HL-60 (cell line): ENCODE data around the gene CENPX.
A peak's percentile ranks its signal among the peaks of the same experiment; 100 is the strongest.
"Not testable (repeated sequence)": the region's sequence is repeated elsewhere in the genome, so short reads cannot be mapped to it uniquely, and the experiment has no call there.

Source experiments
- DNase-seq, 2 experiments: peaks; one replicate each; pipeline ENCODE4 v3.0.0-alpha.2; 2010 to 2020; ENCODE audit warnings: low read depth in 1 of 2, low spot score in 1 of 2
- H3K27ac ChIP-seq: fragments of 250-450 bp; sonication (Bioruptor Pico); replicated peaks from 2 replicates; pipeline ENCODE4 v1.5.1; 2020; ENCODE audit warnings: mild to moderate bottlenecking, moderate library complexity
- H3K27me3 ChIP-seq: fragments of 250-450 bp; sonication (Bioruptor Pico); 2 replicates; pipeline ENCODE4 v1.5.1; 2021; ENCODE audit warnings: mild to moderate bottlenecking, moderate library complexity; ENCODE audit not compliant: insufficient read depth, poor library complexity, severe bottlenecking
- H3K4me3 ChIP-seq: replicated peaks from 2 replicates; pipeline ENCODE4 v1.5.1; 2011; ENCODE audit warnings: mild to moderate bottlenecking, control low read depth, low read length; ENCODE audit not compliant: insufficient read depth
- CTCF ChIP-seq: IDR thresholded peaks from one replicate; pipeline ENCODE4 v1.5.1; 2011; ENCODE audit warnings: low read length, control low read depth, inconsistent platforms; ENCODE audit not compliant: insufficient read depth
- GABPA ChIP-seq: IDR thresholded peaks from 2 replicates; pipeline ENCODE4 v1.6.1; 2012; ENCODE audit warnings: low read depth
- POLR2AphosphoS5 ChIP-seq: IDR thresholded peaks from 2 replicates; pipeline ENCODE4 v1.6.1; 2012; ENCODE audit warnings: low read depth
- REST ChIP-seq: IDR thresholded peaks from 2 replicates; pipeline ENCODE4 v1.6.1; 2012; ENCODE audit warnings: low read depth; ENCODE audit not compliant: insufficient replicate concordance
- SPI1 ChIP-seq: IDR thresholded peaks from 2 replicates; pipeline ENCODE4 v1.6.1; 2012; ENCODE audit warnings: low read depth, mild to moderate bottlenecking, borderline replicate concordance

Gene CENPX

GRCh38 chr17:82041144-82041814 lies 18.6 kb upstream of the CENPX start:
- no peak overlapping the region for H3K4me3 ChIP-seq
- H3K27ac ChIP-seq, result no peak overlapping the region
- H3K27me3 ChIP-seq, result no peaks in the 10 kb centered on the region
- no peak for DNase-seq
- TF ChIP-seq POLR2AphosphoS5 (no peak), SPI1 (no peak), CTCF (no peak), REST (no peak), GABPA (no peak)

- Histone ChIP-seq H3K4me3 (no peak overlapping the region), H3K27me3 (no peaks in the 10 kb centered on the region), H3K27ac (no peak overlapping the region)
- no peak for DNase-seq
- no peak for TF ChIP-seq REST
These were observed 17.1 kb upstream of the CENPX start for GRCh38 chr17:82039695-82040299.

GRCh38 chr17:82038796-82039409 lies 16.2 kb upstream of the CENPX start:
- TF ChIP-seq SPI1, result peak; percentile 24; the same call in 1 of the 2 replicates
- not testable (repeated sequence) for H3K27ac ChIP-seq, H3K27me3 ChIP-seq, H3K4me3 ChIP-seq
- DNase-seq, result peak in 1 of 2 experiments; percentile 34

GRCh38 chr17:82037889-82038195 lies 15.2 kb upstream of the CENPX start:
- no peak for DNase-seq
- TF ChIP-seq SPI1, result no peak
- TF ChIP-seq CTCF, result no peak
- no peak for TF ChIP-seq REST
- no peak for TF ChIP-seq POLR2AphosphoS5
- no peak for TF ChIP-seq GABPA
- Histone ChIP-seq H3K27ac (no peak overlapping the region), H3K4me3 (peak overlapping the region; percentile 26; the same call in 1 of the 2 replicates), H3K27me3 (no peaks in the 10 kb centered on the region)
